Hematopoietic multipotent progenitor cell treated with erythropoietin and hydrocortisone succinate and interleukin-3 and kit ligand, for 8 days (in vitro differentiated cells): ENCODE measurements around the gene STK17A.
"Not testable (repeated sequence)": the region's sequence is repeated elsewhere in the genome, so short reads cannot be mapped to it uniquely, and the experiment has no call there.

ENCODE experiments used
- DNase-seq: peaks from one replicate; pipeline ENCODE4 v3.0.0-alpha.2; 2015

Gene STK17A

GRCh38 chr7:43660141-43660540 is 77.2 kb downstream of the STK17A start:
- no peak for DNase-seq

DNA sequence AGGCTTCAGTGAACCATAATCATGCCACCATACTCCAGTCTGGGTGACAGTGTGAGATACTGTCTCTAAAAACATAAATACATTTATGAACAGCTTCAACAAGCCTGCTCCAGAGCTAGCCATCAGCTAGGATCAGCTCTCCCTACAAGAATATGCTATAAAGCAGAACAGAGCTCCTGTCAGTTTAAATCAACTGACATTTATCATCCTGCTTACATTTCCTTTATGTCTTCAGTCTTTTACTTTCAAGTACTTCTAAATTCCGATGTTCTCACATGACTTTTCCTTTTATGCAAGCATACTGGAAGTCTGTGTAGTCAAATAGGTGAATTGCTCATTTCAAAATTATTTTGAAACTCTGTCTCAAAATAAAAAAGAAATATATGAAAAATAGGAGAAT is 81.8 kb downstream of the STK17A start:
- no peak for DNase-seq

DNA sequence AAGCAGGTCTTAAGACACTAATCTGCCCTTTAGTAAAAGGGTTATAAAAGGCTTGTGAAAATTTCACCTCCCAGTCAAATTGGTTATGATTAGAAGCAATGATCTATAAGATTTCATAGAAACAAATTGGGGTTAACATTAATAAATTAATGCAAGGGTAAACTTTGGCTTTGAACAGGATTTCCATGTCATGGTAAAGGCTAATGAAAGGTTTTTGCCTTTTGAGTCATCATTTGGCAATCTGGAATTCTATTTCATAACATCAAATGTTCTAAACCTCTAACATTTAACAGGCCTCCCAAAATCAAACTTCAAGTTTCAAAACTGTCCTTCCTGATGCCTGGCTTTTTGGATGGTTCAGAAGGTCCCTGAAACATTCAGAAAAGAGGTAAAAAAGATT is 84.0 kb downstream of the STK17A start:
- DNase-seq = no peak

GRCh38 chr7:43668035-43668434 is 85.1 kb downstream of the STK17A start:
- no peak for DNase-seq

DNA sequence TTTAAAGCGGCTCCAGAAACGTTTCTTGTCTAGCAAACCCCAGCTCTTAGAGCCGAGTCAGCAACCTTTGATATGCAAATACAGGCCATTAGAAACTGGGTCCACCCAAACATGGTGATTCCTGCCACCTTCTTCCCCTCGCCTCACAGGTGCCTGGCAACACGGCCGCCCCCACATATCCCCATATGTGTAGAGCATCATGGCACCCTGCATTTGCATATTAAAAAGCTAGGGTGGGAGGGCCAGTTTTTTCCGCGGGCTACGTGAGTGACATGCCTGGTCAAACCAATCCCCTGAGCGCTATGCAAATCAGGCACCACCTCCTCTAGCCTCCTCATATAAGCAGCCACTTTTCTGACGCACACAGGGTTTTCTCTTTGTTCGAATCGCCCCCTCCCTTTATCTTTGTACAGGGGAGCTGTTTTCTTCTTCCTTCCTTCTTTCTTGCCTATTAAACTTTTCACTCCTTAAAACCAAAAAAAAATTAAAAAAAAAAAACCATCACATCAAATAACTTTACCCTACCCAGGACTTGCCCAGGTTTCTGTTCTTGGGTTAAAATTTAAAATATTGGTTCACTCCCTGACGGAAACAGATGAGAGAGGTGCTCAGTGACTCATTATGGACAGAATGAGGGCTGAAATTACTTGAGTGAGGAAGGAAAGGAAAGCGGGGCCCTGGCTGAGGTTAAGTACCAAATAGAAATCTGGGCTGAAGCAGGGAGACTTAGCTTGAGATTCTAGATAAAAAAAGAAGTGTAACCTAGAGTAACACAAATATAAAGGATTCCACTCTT is 86.6 kb downstream of the STK17A start:
- no peak for DNase-seq

GRCh38 chr7:43671521-43671920 is 88.6 kb downstream of the STK17A start:
- DNase-seq = peak; percentile 73

GRCh38 chr7:43673243-43673976 is 90.5 kb downstream of the STK17A start:
- DNase-seq = not testable (repeated sequence)

DNA sequence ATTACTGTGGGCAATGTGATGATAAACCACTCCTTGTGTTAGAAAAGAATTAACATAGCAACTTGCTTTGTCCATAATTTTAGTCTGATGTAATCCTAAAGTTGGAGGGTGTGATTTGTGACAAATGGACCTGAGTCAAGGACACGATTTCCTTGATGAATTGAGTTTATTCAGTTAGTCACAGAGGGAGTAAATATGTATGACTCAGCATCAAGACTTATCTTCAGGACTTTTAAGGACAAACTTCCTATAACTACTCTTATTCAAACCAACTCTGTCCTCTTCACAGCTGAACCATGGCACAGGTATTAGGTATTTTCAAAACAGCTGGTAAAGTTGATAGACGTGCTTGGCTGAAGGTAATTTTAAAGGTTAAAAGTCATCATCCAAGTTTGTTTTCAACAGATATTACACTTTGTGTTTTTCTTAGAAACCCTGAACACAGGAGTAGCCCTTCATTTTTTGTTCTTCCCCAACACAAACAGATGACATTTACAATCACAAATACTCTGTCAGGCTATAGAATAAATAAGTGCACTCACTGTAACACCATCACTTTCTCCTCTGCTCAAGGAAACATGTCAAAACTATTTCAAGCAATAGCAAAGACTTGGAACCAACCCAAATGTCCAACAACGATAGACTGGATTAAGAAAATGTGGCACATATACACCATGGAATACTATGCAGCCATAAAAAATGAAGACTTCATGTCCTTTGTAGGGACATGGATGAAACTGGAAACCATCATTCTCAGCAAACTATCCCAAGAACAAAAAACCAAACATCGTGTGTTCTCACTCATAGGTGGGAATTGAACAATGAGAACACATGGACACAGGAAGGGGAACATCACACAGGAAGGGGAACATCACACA is 91.9 kb downstream of the STK17A start:
- DNase-seq = peak; percentile 53
